Parathyroid adenoma (tissue), 2 donors: ENCODE measurements around the gene ADSS1.

Source experiments
- H2AFZ ChIP-seq: fragments of 300-600 bp; sonication (generic); one replicate; pipeline ENCODE4 v1.7.0; 2017; ENCODE audit warnings: antibody characterized with exemption, mild to moderate bottlenecking
- H3K27ac ChIP-seq: fragments of 300-600 bp; sonication (generic); one replicate; pipeline ENCODE4 v1.7.0; 2017
- H3K27me3 ChIP-seq: fragments of 300-600 bp; sonication (generic); one replicate; pipeline ENCODE4 v1.7.0; 2017; ENCODE audit warnings: low read length; ENCODE audit not compliant: control insufficient read depth, insufficient read depth
- H3K36me3 ChIP-seq: fragments of 300-600 bp; sonication (generic); one replicate; pipeline ENCODE4 v1.7.0; 2017; ENCODE audit warnings: low read length; ENCODE audit not compliant: control insufficient read depth, insufficient read depth
- H3K4me1 ChIP-seq: fragments of 300-600 bp; sonication (generic); one replicate; pipeline ENCODE4 v1.7.0; 2017; ENCODE audit warnings: control low read depth
- H3K4me2 ChIP-seq: fragments of 300-600 bp; sonication (generic); one replicate; pipeline ENCODE4 v1.7.0; 2017; ENCODE audit warnings: low read length
- H3K4me3 ChIP-seq: fragments of 300-600 bp; sonication (generic); one replicate; pipeline ENCODE4 v1.7.0; 2017; ENCODE audit warnings: low read depth, low read length
- H3K79me2 ChIP-seq: fragments of 300-600 bp; sonication (generic); one replicate; pipeline ENCODE4 v1.7.0; 2017; ENCODE audit warnings: control low read depth
- H3K9ac ChIP-seq: fragments of 300-600 bp; sonication (generic); one replicate; pipeline ENCODE4 v1.7.0; 2017; ENCODE audit warnings: mild to moderate bottlenecking
- H3K9me3 ChIP-seq: fragments of 300-600 bp; sonication (generic); one replicate; pipeline ENCODE4 v1.7.0; 2017; ENCODE audit warnings: low read length; ENCODE audit not compliant: control insufficient read depth
- CTCF ChIP-seq: fragments of 300-600 bp; sonication (generic); IDR thresholded peaks from one replicate; pipeline ENCODE4 v1.7.0; 2017; ENCODE audit warnings: antibody characterized with exemption, mild to moderate bottlenecking
- donor health status: primary hyperparathyroidism.

ADSS1 gene

GRCh38 chr14:104788161-104788818, 64.3 kb downstream of the ADSS1 start:
- H3K27ac ChIP-seq, result no peak overlapping the region
- H3K9me3 ChIP-seq, result no peaks in the 10 kb centered on the region
- peaks cover 1% of the 10 kb centered on the region for H3K4me1 ChIP-seq
- TF ChIP-seq CTCF, result no peak
- H3K4me3 ChIP-seq, result no peak overlapping the region
- H3K27me3 ChIP-seq, result no peaks in the 10 kb centered on the region
- no peak overlapping the region for H2AFZ ChIP-seq
- H3K79me2 ChIP-seq, result peaks cover 53% of the 10 kb centered on the region
- no peak overlapping the region for H3K4me2 ChIP-seq
- H3K36me3 ChIP-seq, result no peaks in the 10 kb centered on the region
- no peak overlapping the region for H3K9ac ChIP-seq

- peaks cover 58% of the 10 kb centered on the region for H3K79me2 ChIP-seq
These were observed 65.0 kb downstream of the ADSS1 start for GRCh38 chr14:104788873-104789663.

GRCh38 chr14:104789752-104790743, 66.0 kb downstream of the ADSS1 start:
- Histone ChIP-seq H3K27ac (no peak overlapping the region), H3K4me1 (peaks cover 13% of the 10 kb centered on the region), H3K4me2 (no peak overlapping the region), H2AFZ (no peak overlapping the region), H3K36me3 (no peaks in the 10 kb centered on the region), H3K4me3 (no peak overlapping the region), H3K79me2 (peaks cover 62% of the 10 kb centered on the region), H3K27me3 (no peaks in the 10 kb centered on the region), H3K9me3 (no peaks in the 10 kb centered on the region), H3K9ac (no peak overlapping the region)
- TF ChIP-seq CTCF, result no peak

More at GRCh38 chr14:104788873-104789663, 65.0 kb downstream of the ADSS1 start:
- no peak overlapping the region for H3K4me3 ChIP-seq
- H3K36me3 ChIP-seq, result no peaks in the 10 kb centered on the region
- TF ChIP-seq CTCF, result no peak
- no peak overlapping the region for H3K27ac ChIP-seq
- H3K9ac ChIP-seq, result no peak overlapping the region
- H2AFZ ChIP-seq, result no peak overlapping the region
- H3K4me2 ChIP-seq, result no peak overlapping the region
- H3K9me3 ChIP-seq, result no peaks in the 10 kb centered on the region
- H3K4me1 ChIP-seq, result peaks cover 9% of the 10 kb centered on the region
- H3K27me3 ChIP-seq, result no peaks in the 10 kb centered on the region

GRCh38 chr14:104791425-104791824, 67.4 kb downstream of the ADSS1 start:
- no peak overlapping the region for H3K27ac ChIP-seq
- H3K79me2 ChIP-seq, result peaks cover 62% of the 10 kb centered on the region
- peaks cover 16% of the 10 kb centered on the region for H3K4me1 ChIP-seq
- no peaks in the 10 kb centered on the region for H3K36me3 ChIP-seq
- no peak for TF ChIP-seq CTCF
- H3K4me2 ChIP-seq, result no peak overlapping the region
- H3K9ac ChIP-seq, result no peak overlapping the region
- no peaks in the 10 kb centered on the region for H3K9me3 ChIP-seq
- no peak overlapping the region for H2AFZ ChIP-seq
- H3K4me3 ChIP-seq, result no peak overlapping the region
- H3K27me3 ChIP-seq, result no peaks in the 10 kb centered on the region
